IPS DF 6.9 (cell line): ENCODE measurements around the gene CTAG1A.
"Not testable (repeated sequence)": the region's sequence is repeated elsewhere in the genome, so short reads cannot be mapped to it uniquely, and the experiment has no call there.

Experiments used
- DNase-seq: peaks from one replicate; pipeline ENCODE4 v3.0.0-alpha.2; 2013; ENCODE audit warnings: low read depth, low spot score
- H3K27ac ChIP-seq: one replicate; pipeline ENCODE4 v1.5.1; 2013; ENCODE audit warnings: low read length, control low read depth
- H3K27me3 ChIP-seq: 2 replicates; pipeline ENCODE4 v1.6.1; 2013; ENCODE audit warnings: mild to moderate bottlenecking, low read length; ENCODE audit not compliant: control insufficient read depth, insufficient read depth
- H3K36me3 ChIP-seq: 2 replicates; pipeline ENCODE4 v1.6.1; 2013; ENCODE audit warnings: low read length; ENCODE audit not compliant: control insufficient read depth, insufficient read depth
- H3K4me1 ChIP-seq: 2 replicates; pipeline ENCODE4 v1.6.1; 2013; ENCODE audit warnings: low read length; ENCODE audit not compliant: control insufficient read depth, insufficient read depth
- H3K4me3 ChIP-seq: 2 replicates; pipeline ENCODE4 v1.5.1; 2013; ENCODE audit warnings: mild to moderate bottlenecking, low read length
- H3K9me3 ChIP-seq: 2 replicates; pipeline ENCODE4 v1.6.1; 2013; ENCODE audit warnings: low read length, inconsistent platforms; ENCODE audit not compliant: control insufficient read depth, insufficient read depth
- WGBS: extraction: QIAGEN DNeasy Blood & Tissue Kit; methylation state at CpG from one replicate; pipeline ENCODE4 v1.1.7; 2013; ENCODE audit warnings: mixed read lengths, missing lambda C conversion rate; ENCODE audit not compliant: insufficient read length, insufficient coverage; 5-methylcytosine and 5-hydroxymethylcytosine counted together

CTAG1A gene

DNA sequence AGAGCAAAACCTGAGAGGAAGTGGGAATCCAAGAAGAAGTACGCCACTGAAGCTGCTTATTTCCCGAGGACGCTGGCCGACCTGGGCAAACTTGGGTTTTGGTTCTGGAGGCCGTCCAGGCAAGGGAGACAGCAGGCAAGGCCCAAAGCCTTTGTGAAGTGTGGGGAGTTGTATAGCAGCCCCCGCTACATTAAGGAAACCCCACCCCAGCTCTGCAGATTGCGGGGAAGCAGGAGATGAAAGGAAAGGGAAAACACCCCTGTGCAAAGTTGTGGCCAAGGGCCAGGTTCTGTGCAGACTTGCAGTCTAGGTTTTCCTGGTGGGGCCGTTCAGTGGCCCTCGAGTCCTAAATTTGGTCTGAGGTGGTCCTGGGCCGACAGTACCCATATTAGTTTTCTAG lies 11.9 kb upstream of the CTAG1A start:
- H3K36me3 ChIP-seq, DNase-seq, H3K4me1 ChIP-seq, H3K27ac ChIP-seq, H3K9me3 ChIP-seq, H3K4me3 ChIP-seq, H3K27me3 ChIP-seq: not testable (repeated sequence)
- WGBS = no CpG with 5 or more reads among the region's 10 CpGs

DNA sequence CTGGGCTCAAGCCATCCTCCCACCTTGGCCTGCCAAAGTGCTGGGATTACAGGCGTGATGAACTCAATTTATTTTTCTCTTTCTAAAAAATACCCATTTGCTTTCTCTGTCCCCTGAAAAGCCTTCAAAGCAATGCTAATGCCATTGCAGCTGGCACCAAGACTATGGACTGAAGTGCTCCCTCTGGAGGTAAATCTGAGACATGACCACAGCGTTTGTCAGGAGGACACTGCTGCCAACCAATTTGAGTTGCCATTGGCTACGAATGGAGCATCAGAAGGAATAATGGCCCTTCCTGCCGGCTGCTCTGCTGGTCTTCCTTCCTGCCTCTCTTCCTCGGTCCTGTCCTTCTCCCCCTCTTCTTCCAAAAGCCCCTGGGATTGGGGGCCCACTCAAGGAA lies 9.9 kb upstream of the CTAG1A start:
- not testable (repeated sequence) for H3K27me3 ChIP-seq, H3K9me3 ChIP-seq, H3K4me3 ChIP-seq, H3K27ac ChIP-seq, DNase-seq, H3K4me1 ChIP-seq, H3K36me3 ChIP-seq
- no CpG with 5 or more reads among the region's 5 CpGs for WGBS

GRCh38 chrX:154582994-154583393 lies 1.9 kb upstream of the CTAG1A start:
- not testable (repeated sequence) for H3K4me1 ChIP-seq, DNase-seq

DNA sequence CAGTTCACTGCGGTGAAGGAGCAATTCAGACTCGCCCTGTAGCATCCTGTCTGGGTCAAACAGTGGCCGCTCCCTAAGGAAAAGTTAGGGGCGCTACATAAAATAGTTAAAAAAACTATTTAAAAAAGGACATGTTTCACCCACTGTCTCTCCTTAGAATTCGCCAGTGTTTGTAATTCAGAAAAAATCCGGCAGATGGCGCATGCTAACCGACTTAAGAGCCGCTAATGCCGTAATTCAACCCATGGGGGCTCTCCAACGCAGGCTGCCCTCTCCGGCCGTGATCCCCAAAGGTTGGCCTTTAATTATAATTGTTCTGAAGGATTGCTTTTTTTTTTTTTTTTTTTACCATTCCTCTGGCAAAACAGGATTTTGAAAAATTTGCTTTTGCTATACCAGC lies 5.5 kb downstream of the CTAG1A start:
- not testable (repeated sequence) for H3K4me3 ChIP-seq, H3K36me3 ChIP-seq, H3K9me3 ChIP-seq, DNase-seq, H3K4me1 ChIP-seq, H3K27me3 ChIP-seq, H3K27ac ChIP-seq
- WGBS = no CpG with 5 or more reads among the region's 13 CpGs

More at GRCh38 chrX:154582994-154583393, 1.9 kb upstream of the CTAG1A start:
- not testable (repeated sequence) for H3K4me3 ChIP-seq, H3K27me3 ChIP-seq, H3K9me3 ChIP-seq, H3K27ac ChIP-seq, H3K36me3 ChIP-seq
- WGBS = no CpG with 5 or more reads among the region's 8 CpGs

- Histone ChIP-seq H3K4me1 (peaks cover 2% of the 10 kb centered on the region; the same call in 1 of the 2 replicates), H3K36me3 (no peaks in the 10 kb centered on the region), H3K4me3 (no peak overlapping the region), H3K9me3 (no peaks in the 10 kb centered on the region), H3K27me3 (no peaks in the 10 kb centered on the region), H3K27ac (no peak overlapping the region)
- WGBS = no CpG with 5 or more reads among the region's 5 CpGs
- DNase-seq = no peak
Measured at GRCh38 chrX:154592505-154592904, 7.6 kb downstream of the CTAG1A start.

DNA sequence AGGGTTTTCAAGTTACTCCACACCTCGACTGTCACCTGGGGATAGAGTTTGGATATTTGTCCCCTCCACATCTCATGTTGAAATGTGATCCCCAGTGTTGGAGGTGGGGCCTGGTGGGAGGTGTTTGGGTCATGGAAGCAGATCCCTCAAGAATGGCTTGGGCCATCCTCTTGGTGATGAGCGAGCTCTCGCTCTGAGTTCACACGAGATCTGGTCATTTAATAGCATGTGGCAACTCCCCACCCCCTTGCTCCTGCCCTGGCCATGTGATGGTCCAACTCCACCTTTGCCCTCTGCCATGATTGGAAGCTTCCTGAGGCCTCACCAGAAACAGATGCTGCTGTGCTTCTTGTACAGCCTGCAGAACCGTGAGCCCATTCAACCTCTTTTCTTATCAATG lies 8.3 kb downstream of the CTAG1A start:
- no peak overlapping the region for H3K4me3 ChIP-seq
- H3K9me3 ChIP-seq = no peaks in the 10 kb centered on the region
- no peak overlapping the region for H3K27ac ChIP-seq
- H3K36me3 ChIP-seq = no peaks in the 10 kb centered on the region
- H3K4me1 ChIP-seq = peaks cover 2% of the 10 kb centered on the region; the same call in 1 of the 2 replicates
- no CpG with 5 or more reads among the region's 5 CpGs for WGBS
- H3K27me3 ChIP-seq = no peaks in the 10 kb centered on the region
- DNase-seq = no peak

GRCh38 chrX:154594491-154594890 lies 9.6 kb downstream of the CTAG1A start:
- WGBS = no CpG with 5 or more reads among the region's 4 CpGs
- H3K36me3 ChIP-seq = no peaks in the 10 kb centered on the region
- H3K27ac ChIP-seq = no peak overlapping the region

DNA sequence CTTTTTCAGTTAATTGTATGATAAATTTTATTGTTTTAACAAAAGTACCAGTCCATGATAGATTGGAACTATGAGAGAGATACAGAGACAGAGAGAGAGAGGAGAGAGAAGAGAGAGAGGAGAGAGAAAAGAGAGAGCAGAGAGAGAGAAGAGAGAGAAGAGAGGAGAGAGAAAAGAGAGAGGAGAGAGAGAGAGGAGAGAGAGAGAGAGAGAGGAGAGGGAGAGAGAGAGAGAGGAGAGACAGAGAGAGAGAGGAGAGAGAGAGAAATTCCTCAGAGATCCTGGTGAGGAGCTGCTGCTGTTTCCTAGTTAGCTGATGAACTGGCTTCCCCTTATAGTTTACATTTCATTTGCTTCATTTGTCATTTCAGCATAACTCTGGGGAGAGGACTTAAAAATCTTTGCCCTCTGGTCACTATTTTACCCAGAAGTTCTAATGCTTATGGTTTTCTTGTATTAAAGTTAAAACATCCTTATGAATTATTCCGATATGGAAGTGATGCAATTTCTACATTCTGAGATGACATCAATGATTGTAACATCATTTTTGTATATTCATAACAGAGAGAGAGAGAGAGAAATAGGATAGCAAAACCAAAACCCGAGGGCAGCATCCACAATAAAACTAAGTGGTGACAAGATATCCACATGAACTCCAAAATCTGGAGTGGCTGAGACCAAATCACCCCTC lies 10.8 kb downstream of the CTAG1A start:
- no peak overlapping the region for H3K4me3 ChIP-seq
- H3K4me1 ChIP-seq = peaks cover 2% of the 10 kb centered on the region; the same call in 1 of the 2 replicates
- no peaks in the 10 kb centered on the region for H3K27me3 ChIP-seq
- no CpG with 5 or more reads among the region's 2 CpGs for WGBS
- DNase-seq = no peak
- H3K27ac ChIP-seq = no peak overlapping the region
- H3K9me3 ChIP-seq = no peaks in the 10 kb centered on the region
- no peaks in the 10 kb centered on the region for H3K36me3 ChIP-seq

More at GRCh38 chrX:154594491-154594890, 9.6 kb downstream of the CTAG1A start:
- peaks cover 2% of the 10 kb centered on the region; the same call in 1 of the 2 replicates for H3K4me1 ChIP-seq
- no peak for DNase-seq
- H3K27me3 ChIP-seq = no peaks in the 10 kb centered on the region
- H3K4me3 ChIP-seq = no peak overlapping the region
- no peaks in the 10 kb centered on the region for H3K9me3 ChIP-seq

DNA sequence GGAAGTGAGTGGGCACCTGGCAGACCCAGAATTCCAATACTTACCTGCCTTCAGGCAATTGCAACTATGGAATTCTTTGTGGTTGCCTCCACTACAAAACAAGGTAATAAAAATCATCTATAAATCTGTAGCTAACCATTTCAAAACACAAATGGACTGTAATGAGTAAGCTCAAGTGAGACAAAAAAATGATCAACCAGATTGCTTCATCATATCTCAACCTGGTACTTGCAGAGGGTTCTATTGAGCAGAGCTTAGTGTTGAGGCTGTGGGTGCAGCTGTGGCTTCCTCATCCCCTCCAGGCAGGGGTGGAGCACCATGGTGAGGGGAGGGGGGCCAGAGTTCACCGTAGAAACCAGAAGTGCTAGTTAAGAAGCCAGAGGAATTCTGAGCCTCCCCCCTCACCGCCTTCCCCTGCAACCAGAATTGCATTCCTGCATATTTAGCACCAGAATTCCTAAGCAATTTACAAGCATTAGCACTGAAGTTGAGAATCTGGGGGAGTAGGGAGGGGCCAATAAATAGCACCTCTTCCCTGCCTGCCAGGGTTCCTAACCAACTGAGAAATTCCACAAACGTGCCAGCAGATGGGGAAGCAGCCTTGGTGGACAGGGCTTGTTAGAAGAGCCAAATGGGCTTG lies 11.5 kb downstream of the CTAG1A start:
- no CpG with 5 or more reads among the region's 3 CpGs for WGBS
- Histone ChIP-seq H3K27me3 (no peaks in the 10 kb centered on the region), H3K27ac (no peak overlapping the region), H3K4me3 (no peak overlapping the region), H3K36me3 (no peaks in the 10 kb centered on the region), H3K4me1 (peaks cover 2% of the 10 kb centered on the region; the same call in 1 of the 2 replicates), H3K9me3 (no peaks in the 10 kb centered on the region)
- peak; percentile 43 for DNase-seq

GRCh38 chrX:154597221-154597620 lies 12.3 kb downstream of the CTAG1A start:
- no peak for DNase-seq
- Histone ChIP-seq H3K4me3 (no peak overlapping the region), H3K27ac (no peak overlapping the region), H3K4me1 (peaks cover 3% of the 10 kb centered on the region; the same call in 1 of the 2 replicates), H3K36me3 (no peaks in the 10 kb centered on the region), H3K9me3 (no peaks in the 10 kb centered on the region), H3K27me3 (no peaks in the 10 kb centered on the region)
- no CpG with 5 or more reads among the region's 12 CpGs for WGBS
